GM12864 (cell line): ENCODE data around the gene KIF26B.

Experiments used
- DNase-seq: peaks from one replicate; pipeline ENCODE4 v3.0.0-alpha.2; 2011; ENCODE audit warnings: low read depth
- H3K4me3 ChIP-seq: 2 replicates; pipeline ENCODE4 v1.5.1; 2011; ENCODE audit warnings: mild to moderate bottlenecking, low read depth, low read length, control low read depth
- TF ChIP-seq, protein P1 (sequence below): IDR thresholded peaks from 2 replicates; pipeline ENCODE4 v1.5.1; 2011; ENCODE audit warnings: low read depth, mild to moderate bottlenecking, moderate library complexity, low read length, control low read depth, inconsistent platforms; ENCODE audit errors: missing control alignments

The KIF26B gene

DNA sequence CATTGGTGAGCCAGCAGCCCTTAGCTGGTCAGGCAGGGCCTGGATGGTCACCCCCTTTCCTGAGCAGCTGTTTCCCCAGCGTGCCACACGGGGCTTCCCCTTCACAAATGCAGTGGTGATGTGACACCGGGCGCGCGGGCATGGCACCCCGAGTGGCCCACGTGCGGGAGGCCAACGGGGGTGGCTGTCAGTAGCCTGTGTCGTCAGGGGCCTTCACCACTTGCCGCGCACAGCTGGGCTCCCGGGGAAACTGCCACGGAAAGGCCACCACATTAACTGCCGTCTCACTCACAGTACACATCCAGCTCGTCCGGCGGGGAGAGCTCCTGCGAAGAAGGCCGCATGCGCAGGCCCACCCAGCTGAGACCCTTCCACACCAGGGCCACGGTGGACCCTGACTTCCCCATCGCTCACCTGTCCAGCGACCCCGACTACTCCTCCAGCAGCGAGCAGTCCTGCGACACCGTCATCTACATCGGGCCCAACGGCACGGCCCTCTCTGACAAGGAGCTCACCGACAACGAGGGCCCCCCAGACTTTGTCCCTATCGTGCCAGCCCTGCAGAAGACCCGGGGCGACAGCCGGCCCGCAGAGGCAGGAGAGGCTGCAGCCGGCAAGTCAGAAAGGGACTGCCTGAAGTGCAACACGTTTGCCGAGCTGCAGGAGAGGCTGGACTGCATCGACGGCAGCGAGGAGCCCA is 530.5 kb downstream of the KIF26B start:
- no peak for DNase-seq
- TF ChIP-seq, protein P1, sequence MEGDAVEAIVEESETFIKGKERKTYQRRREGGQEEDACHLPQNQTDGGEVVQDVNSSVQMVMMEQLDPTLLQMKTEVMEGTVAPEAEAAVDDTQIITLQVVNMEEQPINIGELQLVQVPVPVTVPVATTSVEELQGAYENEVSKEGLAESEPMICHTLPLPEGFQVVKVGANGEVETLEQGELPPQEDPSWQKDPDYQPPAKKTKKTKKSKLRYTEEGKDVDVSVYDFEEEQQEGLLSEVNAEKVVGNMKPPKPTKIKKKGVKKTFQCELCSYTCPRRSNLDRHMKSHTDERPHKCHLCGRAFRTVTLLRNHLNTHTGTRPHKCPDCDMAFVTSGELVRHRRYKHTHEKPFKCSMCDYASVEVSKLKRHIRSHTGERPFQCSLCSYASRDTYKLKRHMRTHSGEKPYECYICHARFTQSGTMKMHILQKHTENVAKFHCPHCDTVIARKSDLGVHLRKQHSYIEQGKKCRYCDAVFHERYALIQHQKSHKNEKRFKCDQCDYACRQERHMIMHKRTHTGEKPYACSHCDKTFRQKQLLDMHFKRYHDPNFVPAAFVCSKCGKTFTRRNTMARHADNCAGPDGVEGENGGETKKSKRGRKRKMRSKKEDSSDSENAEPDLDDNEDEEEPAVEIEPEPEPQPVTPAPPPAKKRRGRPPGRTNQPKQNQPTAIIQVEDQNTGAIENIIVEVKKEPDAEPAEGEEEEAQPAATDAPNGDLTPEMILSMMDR, result no peak
- H3K4me3 ChIP-seq, result no peak overlapping the region

DNA sequence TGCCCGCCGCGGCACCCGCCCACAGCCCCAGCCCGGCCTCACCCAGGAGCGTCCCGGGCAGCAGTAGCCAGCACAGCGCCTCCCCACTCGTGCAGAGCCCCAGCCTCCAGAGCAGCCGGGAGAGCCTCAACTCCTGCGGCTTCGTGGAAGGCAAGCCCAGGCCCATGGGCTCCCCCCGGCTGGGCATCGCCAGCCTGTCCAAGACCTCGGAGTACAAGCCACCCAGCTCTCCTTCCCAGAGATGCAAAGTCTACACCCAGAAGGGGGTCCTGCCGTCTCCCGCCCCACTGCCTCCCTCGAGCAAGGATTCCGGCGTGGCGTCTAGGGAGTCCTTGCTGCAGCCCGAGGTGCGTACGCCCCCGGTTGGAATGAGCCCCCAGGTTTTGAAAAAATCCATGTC is 531.2 kb downstream of the KIF26B start:
- TF ChIP-seq, protein P1, result no peak
- H3K4me3 ChIP-seq, result no peak overlapping the region
- DNase-seq, result no peak

DNA sequence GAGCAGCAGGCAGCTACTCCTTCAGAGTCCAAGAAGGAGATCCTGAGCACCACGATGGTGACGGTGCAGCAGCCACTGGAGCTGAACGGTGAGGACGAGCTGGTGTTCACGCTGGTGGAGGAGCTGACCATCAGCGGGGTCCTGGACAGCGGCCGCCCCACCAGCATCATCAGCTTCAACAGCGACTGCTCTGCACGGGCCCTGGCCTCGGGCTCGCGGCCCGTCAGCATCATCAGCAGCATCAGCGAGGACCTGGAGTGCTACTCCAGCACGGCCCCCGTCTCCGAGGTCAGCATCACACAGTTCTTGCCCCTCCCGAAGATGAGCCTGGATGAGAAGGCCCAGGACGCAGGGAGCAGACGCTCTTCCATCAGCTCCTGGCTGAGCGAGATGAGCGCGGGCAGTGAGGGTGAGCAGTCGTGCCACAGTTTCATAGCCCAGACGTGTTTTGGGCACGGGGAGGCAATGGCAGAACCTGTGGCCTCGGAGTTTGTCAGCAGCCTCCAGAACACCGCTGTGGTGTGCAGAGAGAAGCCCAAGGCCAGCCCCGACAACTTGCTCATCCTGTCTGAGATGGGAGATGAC is 531.8 kb downstream of the KIF26B start:
- TF ChIP-seq, protein P1, result no peak

DNA sequence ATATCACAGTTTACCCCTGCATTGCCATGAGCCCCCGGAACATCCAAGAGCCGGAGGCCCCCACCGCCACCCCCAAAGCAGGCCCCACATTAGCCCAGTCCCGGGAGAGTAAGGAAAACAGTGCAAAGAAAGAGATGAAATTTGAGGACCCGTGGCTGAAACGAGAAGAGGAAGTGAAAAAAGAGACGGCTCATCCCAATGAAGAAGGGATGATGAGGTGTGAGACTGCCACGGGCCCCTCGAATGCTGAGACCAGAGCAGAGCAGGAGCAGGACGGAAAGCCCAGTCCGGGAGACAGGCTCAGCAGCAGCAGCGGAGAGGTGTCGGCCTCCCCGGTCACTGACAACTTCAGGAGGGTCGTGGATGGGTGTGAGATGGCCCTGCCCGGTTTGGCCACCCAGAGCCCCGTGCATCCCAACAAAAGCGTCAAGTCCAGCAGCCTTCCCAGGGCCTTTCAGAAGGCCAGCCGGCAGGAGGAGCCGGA is 532.4 kb downstream of the KIF26B start:
- TF ChIP-seq, protein P1, result no peak

More for the DNA sequence above, 531.8 kb downstream of the KIF26B start:
- no peak for DNase-seq
- H3K4me3 ChIP-seq, result no peak overlapping the region

DNA sequence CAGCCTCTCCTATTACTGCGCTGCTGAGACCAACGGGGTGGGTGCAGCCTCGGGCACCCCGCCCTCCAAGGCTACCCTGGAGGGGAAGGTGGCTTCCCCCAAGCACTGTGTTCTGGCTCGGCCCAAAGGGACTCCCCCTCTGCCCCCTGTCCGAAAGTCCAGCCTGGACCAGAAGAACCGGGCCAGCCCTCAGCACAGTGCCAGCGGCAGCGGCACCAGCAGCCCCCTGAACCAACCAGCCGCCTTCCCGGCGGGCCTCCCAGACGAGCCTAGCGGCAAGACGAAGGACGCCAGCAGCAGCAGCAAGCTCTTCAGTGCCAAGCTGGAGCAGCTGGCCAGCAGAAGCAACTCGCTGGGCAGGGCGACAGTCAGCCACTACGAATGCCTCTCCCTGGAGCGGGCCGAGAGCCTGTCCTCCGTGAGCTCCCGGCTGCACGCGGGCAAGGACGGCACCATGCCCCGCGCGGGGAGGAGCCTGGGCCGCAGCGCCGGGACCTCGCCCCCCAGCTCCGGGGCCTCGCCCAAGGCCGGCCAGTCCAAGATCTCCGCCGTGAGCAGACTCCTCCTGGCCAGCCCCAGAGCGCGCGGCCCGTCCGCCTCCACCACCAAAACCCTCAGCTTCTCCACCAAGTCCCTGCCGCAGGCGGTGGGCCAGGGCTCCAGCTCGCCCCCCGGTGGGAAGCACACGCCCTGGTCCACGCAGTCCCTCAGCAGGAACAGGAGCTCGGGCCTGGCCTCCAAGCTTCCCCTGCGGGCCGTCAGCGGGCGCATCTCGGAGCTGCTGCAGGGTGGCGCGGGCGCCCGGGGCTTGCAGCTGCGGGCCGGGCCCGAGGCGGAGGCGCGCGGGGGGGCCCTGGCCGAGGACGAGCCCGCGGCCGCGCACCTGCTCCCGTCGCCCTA is 533.1 kb downstream of the KIF26B start:
- H3K4me3 ChIP-seq, result no peak overlapping the region
- DNase-seq, result no peak
- TF ChIP-seq, protein P1, result no peak

More for the DNA sequence above, 532.4 kb downstream of the KIF26B start:
- DNase-seq, result no peak
- H3K4me3 ChIP-seq, result no peak overlapping the region

DNA sequence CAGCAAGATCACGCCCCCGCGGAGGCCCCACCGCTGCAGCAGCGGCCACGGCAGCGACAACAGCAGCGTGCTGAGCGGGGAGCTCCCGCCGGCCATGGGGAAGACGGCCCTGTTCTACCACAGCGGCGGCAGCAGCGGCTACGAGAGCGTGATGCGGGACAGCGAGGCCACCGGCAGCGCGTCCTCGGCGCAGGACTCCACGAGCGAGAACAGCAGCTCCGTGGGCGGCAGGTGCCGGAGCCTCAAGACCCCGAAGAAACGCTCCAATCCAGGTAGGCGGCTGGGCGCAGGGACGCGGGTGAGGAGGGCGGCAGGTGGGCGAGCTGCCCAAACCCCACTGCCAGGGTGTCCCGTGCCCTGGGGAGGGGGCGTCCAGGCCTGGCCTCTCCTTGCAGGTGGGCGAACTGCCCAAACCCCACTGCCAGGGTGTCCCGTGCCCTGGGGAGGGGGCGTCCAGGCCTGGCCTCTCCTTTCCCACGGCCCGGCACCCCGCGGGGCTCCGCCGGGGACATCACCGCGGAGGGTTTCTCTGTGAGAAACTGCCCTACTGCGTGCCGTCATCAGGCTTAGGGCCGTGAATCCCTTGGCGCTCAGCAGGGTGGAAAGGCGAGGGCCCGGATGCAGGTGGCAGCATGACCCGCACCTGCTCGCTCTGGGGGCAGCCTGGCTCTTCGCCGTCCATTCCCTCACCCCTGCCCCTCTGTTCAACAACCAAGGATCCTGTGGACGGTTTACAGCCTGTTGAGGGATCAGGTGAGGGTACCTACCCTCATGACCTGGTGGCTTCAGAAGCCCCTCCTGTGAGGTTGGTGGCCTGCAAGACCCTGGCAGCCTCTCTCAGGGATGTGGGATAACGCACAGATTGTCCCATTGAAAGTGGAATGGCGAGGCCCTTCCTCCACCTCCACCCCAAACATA is 534.0 kb downstream of the KIF26B start:
- TF ChIP-seq, protein P1, result no peak
- H3K4me3 ChIP-seq, result no peak overlapping the region
- no peak for DNase-seq
